Stimulated activated CD8-positive, alpha-beta memory T cell treated with anti-CD3 and anti-CD28 coated beads, Interleukin-15, amount 100 ng/mL, for 24 hours (primary cell): Measurements from ENCODE around the gene DYRK1A.

Experiments used
- DNase-seq: peaks from one replicate; pipeline ENCODE4 v3.0.0-alpha.2; 2020; ENCODE audit warnings: low read depth

Gene DYRK1A

DNA sequence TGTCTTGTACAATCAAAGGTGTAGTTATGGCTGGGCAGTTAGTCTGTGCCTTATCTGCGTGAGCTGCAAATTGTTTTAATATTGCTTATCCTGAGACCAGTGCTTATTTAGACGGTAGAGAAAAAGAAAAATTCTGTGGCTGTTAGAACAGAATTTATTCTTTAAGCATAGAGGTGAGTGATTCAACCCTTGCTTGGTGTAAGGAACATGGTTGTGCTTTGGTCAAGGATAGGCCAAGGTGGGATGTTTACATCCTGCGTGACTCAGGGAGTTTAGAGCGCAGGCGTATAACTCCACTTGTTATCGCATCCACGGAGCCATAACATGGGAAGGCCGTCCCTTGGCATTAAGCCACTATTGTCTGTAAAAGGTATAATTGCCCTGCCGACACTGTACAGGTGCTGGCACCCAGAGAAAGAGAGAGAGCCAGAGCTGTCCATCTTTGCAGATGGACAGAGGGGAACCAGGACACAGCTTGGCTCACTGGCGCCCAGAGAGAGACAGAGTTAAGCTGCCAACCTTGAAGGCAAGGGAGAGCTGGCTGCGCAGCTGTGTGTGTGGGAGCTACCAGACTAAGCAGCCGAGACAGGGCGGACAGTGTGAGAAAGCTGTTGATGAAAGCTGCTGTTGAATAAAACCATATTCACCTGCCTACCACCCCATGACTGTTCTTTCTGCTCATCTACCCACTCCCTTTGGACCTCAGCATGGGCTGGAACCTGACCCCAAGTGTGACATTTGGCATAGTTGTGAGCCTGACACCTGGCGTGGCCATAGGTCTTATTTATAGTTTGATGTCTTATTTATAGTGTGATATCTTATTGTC lies 200.4 kb downstream of the DYRK1A start:
- DNase-seq = no peak

GRCh38 chr21:37568415-37568814 lies 201.8 kb downstream of the DYRK1A start:
- no peak for DNase-seq

GRCh38 chr21:37568916-37569315 lies 202.3 kb downstream of the DYRK1A start:
- no peak for DNase-seq

DNA sequence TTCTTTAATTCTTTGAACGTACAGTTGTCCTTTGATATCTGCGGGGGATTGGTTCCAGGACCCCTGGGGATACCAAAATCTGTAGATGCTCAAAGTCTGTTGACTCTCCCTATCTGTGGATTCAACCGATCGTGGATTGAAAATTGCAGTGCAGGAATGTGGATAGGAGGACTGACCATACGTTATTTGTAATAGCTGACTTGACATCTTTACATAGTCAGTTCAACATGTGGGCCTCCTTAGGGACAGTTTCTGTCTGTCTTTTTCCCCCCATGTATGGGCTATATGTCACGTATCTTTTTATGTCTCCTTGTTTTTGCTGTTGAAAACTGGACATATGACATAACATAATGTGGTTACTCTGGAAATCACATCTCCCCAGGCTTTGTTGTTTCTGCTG lies 204.9 kb downstream of the DYRK1A start:
- DNase-seq = no peak

DNA sequence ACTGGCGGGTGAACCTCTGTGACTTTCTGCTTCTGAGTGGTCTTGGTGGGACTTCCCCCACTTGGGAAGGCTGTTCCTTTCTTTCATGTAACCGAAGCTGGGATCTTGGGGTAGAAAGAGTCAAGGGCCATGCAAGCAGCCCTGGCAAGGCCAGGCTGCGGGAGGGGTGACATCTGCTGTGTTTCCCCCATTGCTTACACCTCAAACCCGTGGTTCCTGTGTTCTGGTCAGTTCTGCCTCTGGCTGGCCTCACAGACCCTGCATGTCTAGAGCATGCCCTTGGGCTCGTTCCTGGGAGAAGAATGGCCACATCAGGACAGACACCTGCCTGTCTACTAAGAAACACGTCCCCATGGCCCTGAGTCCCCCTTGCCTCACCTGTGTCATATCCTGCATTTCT lies 207.7 kb downstream of the DYRK1A start:
- no peak for DNase-seq

DNA sequence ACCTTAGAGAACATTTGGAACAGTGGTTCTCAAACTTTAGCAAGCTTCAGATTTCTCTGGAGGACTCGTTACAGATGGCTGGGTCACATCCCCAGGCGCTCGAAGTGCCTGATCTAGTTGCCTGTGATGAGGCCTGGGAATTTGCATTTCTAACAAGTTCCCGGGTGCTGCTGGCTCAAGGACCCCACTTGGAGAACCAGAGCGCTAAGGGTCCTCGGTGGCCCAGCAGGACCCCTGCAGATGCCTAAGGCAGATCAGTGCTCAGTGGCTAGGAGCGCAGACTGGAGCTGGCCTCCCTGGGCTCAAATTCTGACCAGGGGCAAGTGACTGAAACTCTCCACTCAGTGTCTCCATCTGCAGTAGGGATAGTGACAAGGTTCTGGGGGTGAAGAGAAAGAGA lies 208.2 kb downstream of the DYRK1A start:
- DNase-seq = no peak

GRCh38 chr21:37575580-37575979 lies 209.0 kb downstream of the DYRK1A start:
- no peak for DNase-seq
